ENCODE measurements around the gene S100A13.

The S100A13 gene

GRCh38 chr1:153624965-153625611, 2.2 kb downstream of the S100A13 start:
- H3K4me1 ChIP-seq (ENCODE audit: control insufficient read depth, insufficient read depth, low read length, poor library complexity, severe bottlenecking): peaks cover 36% of the 10 kb centered on the region
- H3K4me3 ChIP-seq (ENCODE audit: extremely low read depth, insufficient read depth, low read length, poor library complexity, severe bottlenecking): peak overlapping the region; percentile 53
- WGBS, 2 experiments (ENCODE audit: insufficient coverage in 2 of 2): 88 to 100% methylated on average over 9 to 10 of the region's 10 CpGs
- no peak overlapping the region for H3K27ac ChIP-seq (ENCODE audit: low read depth, low read length, severe bottlenecking)
- H3K9me3 ChIP-seq (ENCODE audit: control insufficient read depth, low read length): no peaks in the 10 kb centered on the region
- H3K36me3 ChIP-seq (ENCODE audit: control insufficient read depth, insufficient read depth, low read length): peaks cover 59% of the 10 kb centered on the region

GRCh38 chr1:153623101-153623500, 4.2 kb downstream of the S100A13 start:
- Histone ChIP-seq H3K9me3 (ENCODE audit: control insufficient read depth, low read length) (no peaks in the 10 kb centered on the region), H3K4me3 (ENCODE audit: extremely low read depth, insufficient read depth, low read length, poor library complexity, severe bottlenecking) (no peak overlapping the region), H3K36me3 (ENCODE audit: control insufficient read depth, insufficient read depth, low read length) (peaks cover 78% of the 10 kb centered on the region), H3K4me1 (ENCODE audit: control insufficient read depth, insufficient read depth, low read length, poor library complexity, severe bottlenecking) (peaks cover 36% of the 10 kb centered on the region), H3K27ac (ENCODE audit: low read depth, low read length, severe bottlenecking) (no peak overlapping the region)
- 66% methylated on average over 6 to 7 of the region's 7 CpGs for WGBS, 2 experiments (ENCODE audit: insufficient coverage in 2 of 2)

- WGBS, 2 experiments (ENCODE audit: insufficient coverage in 2 of 2): 98 to 100% methylated on average over 4 of the region's 6 CpGs
- no peak overlapping the region for H3K27ac ChIP-seq (ENCODE audit: low read depth, low read length, severe bottlenecking)
- no peaks in the 10 kb centered on the region for H3K9me3 ChIP-seq (ENCODE audit: control insufficient read depth, low read length)
- H3K36me3 ChIP-seq (ENCODE audit: control insufficient read depth, insufficient read depth, low read length): peaks cover 58% of the 10 kb centered on the region
- peaks cover 12% of the 10 kb centered on the region for H3K4me1 ChIP-seq (ENCODE audit: control insufficient read depth, insufficient read depth, low read length, poor library complexity, severe bottlenecking)
- no peak overlapping the region for H3K4me3 ChIP-seq (ENCODE audit: extremely low read depth, insufficient read depth, low read length, poor library complexity, severe bottlenecking)
Observed at GRCh38 chr1:153619171-153619570, 8.1 kb downstream of the S100A13 start.

GRCh38 chr1:153617663-153618062, 9.6 kb downstream of the S100A13 start:
- Histone ChIP-seq H3K4me3 (ENCODE audit: extremely low read depth, insufficient read depth, low read length, poor library complexity, severe bottlenecking) (no peak overlapping the region), H3K36me3 (ENCODE audit: control insufficient read depth, insufficient read depth, low read length) (peaks cover 43% of the 10 kb centered on the region), H3K4me1 (ENCODE audit: control insufficient read depth, insufficient read depth, low read length, poor library complexity, severe bottlenecking) (peaks cover under 1% of the 10 kb centered on the region), H3K27ac (ENCODE audit: low read depth, low read length, severe bottlenecking) (no peak overlapping the region), H3K9me3 (ENCODE audit: control insufficient read depth, low read length) (no peaks in the 10 kb centered on the region)
- WGBS, 2 experiments (ENCODE audit: insufficient coverage in 2 of 2): 90 to 95% methylated on average over 2 to 4 of the region's 6 CpGs

GRCh38 chr1:153616917-153617311, 10.4 kb downstream of the S100A13 start:
- H3K4me3 ChIP-seq (ENCODE audit: extremely low read depth, insufficient read depth, low read length, poor library complexity, severe bottlenecking): no peak overlapping the region
- 88 to 100% methylated on average over 2 to 3 of the region's 5 CpGs for WGBS, 2 experiments (ENCODE audit: insufficient coverage in 2 of 2)
- H3K9me3 ChIP-seq (ENCODE audit: control insufficient read depth, low read length): no peaks in the 10 kb centered on the region
- H3K27ac ChIP-seq (ENCODE audit: low read depth, low read length, severe bottlenecking): no peak overlapping the region
- peaks cover 8% of the 10 kb centered on the region for H3K4me1 ChIP-seq (ENCODE audit: control insufficient read depth, insufficient read depth, low read length, poor library complexity, severe bottlenecking)
- H3K36me3 ChIP-seq (ENCODE audit: control insufficient read depth, insufficient read depth, low read length): peaks cover 36% of the 10 kb centered on the region

GRCh38 chr1:153616144-153616916, 11.0 kb downstream of the S100A13 start, which contains the start of gene S100A14:
S100A14 (minus strand) TSS chr1:153616325; CDS start chr1:153615858, 467 bp downstream.
- Histone ChIP-seq H3K4me3 (ENCODE audit: extremely low read depth, insufficient read depth, low read length, poor library complexity, severe bottlenecking) (no peak within 1 kb of the TSS), H3K36me3 (ENCODE audit: control insufficient read depth, insufficient read depth, low read length) (peaks cover 30% of the 10 kb centered on the region)
- 78 to 84% methylated on average over 5 to 6 of the region's 10 CpGs for WGBS, 2 experiments (ENCODE audit: insufficient coverage in 2 of 2)

GRCh38 chr1:153615406-153615805, 11.9 kb downstream of the S100A13 start:
- peaks cover 18% of the 10 kb centered on the region for H3K4me1 ChIP-seq (ENCODE audit: control insufficient read depth, insufficient read depth, low read length, poor library complexity, severe bottlenecking)
- no peak overlapping the region for H3K4me3 ChIP-seq (ENCODE audit: extremely low read depth, insufficient read depth, low read length, poor library complexity, severe bottlenecking)
- 67% methylated on average over 1 of the region's 2 CpGs; no CpG with 5 or more reads in 1 of the 2 experiments for WGBS, 2 experiments (ENCODE audit: insufficient coverage in 2 of 2)
- peaks cover 22% of the 10 kb centered on the region for H3K36me3 ChIP-seq (ENCODE audit: control insufficient read depth, insufficient read depth, low read length)
- no peak overlapping the region for H3K27ac ChIP-seq (ENCODE audit: low read depth, low read length, severe bottlenecking)
- no peaks in the 10 kb centered on the region for H3K9me3 ChIP-seq (ENCODE audit: control insufficient read depth, low read length)

More at GRCh38 chr1:153616144-153616916, 11.0 kb downstream of the S100A13 start, which contains the start of gene S100A14:
- Histone ChIP-seq H3K9me3 (ENCODE audit: control insufficient read depth, low read length) (no peaks in the 10 kb centered on the region), H3K27ac (ENCODE audit: low read depth, low read length, severe bottlenecking) (no peak within 1 kb of the TSS), H3K4me1 (ENCODE audit: control insufficient read depth, insufficient read depth, low read length, poor library complexity, severe bottlenecking) (peaks cover 14% of the 10 kb centered on the region)

GRCh38 chr1:153614906-153615305, 12.4 kb downstream of the S100A13 start:
- Histone ChIP-seq H3K4me1 (ENCODE audit: control insufficient read depth, insufficient read depth, low read length, poor library complexity, severe bottlenecking) (peaks cover 23% of the 10 kb centered on the region), H3K36me3 (ENCODE audit: control insufficient read depth, insufficient read depth, low read length) (peaks cover 17% of the 10 kb centered on the region), H3K9me3 (ENCODE audit: control insufficient read depth, low read length) (no peaks in the 10 kb centered on the region), H3K27ac (ENCODE audit: low read depth, low read length, severe bottlenecking) (no peak overlapping the region), H3K4me3 (ENCODE audit: extremely low read depth, insufficient read depth, low read length, poor library complexity, severe bottlenecking) (no peak overlapping the region)
- WGBS, 2 experiments (ENCODE audit: insufficient coverage in 2 of 2): 92 to 93% methylated on average over 4 to 6 of the region's 7 CpGs

- Histone ChIP-seq H3K27ac (ENCODE audit: low read depth, low read length, severe bottlenecking) (no peak overlapping the region), H3K4me1 (ENCODE audit: control insufficient read depth, insufficient read depth, low read length, poor library complexity, severe bottlenecking) (peaks cover 28% of the 10 kb centered on the region), H3K36me3 (ENCODE audit: control insufficient read depth, insufficient read depth, low read length) (peaks cover 13% of the 10 kb centered on the region), H3K4me3 (ENCODE audit: extremely low read depth, insufficient read depth, low read length, poor library complexity, severe bottlenecking) (no peak overlapping the region), H3K9me3 (ENCODE audit: control insufficient read depth, low read length) (no peaks in the 10 kb centered on the region)
- WGBS, 2 experiments (ENCODE audit: insufficient coverage in 2 of 2): 91 to 92% methylated on average over 1 to 2 of the region's 2 CpGs
Observed at GRCh38 chr1:153614189-153614900, 13.0 kb downstream of the S100A13 start.

GRCh38 chr1:153613406-153613805, 13.9 kb downstream of the S100A13 start:
- Histone ChIP-seq H3K36me3 (ENCODE audit: control insufficient read depth, insufficient read depth, low read length) (peaks cover 3% of the 10 kb centered on the region), H3K4me1 (ENCODE audit: control insufficient read depth, insufficient read depth, low read length, poor library complexity, severe bottlenecking) (peaks cover 36% of the 10 kb centered on the region), H3K4me3 (ENCODE audit: extremely low read depth, insufficient read depth, low read length, poor library complexity, severe bottlenecking) (no peak overlapping the region), H3K9me3 (ENCODE audit: control insufficient read depth, low read length) (no peaks in the 10 kb centered on the region), H3K27ac (ENCODE audit: low read depth, low read length, severe bottlenecking) (no peak overlapping the region)
- WGBS, 2 experiments (ENCODE audit: insufficient coverage in 2 of 2): 80 to 87% methylated on average over 5 of the region's 5 CpGs
